Measurements from ENCODE around the gene ACACB. TPM values are rescaled to one million over a fixed set of nuclear protein-coding genes. Genes with fewer than 3 reads are reported as not detected.

ACACB gene
- total and polyA plus RNA-seq, 2 donors (not counting 3 experiments of a cell fraction or from before 2014, with no cell fraction given), result 1.3 to 5.7 TPM

- H3K9me1 ChIP-seq (replicated peaks; ENCODE audit: control insufficient read depth, extremely low read depth, insufficient read depth, low read length), result no peaks in the 10 kb centered on the region
- ChIA-PET CTCF (interaction anchor here (0.8 kb wide), 1 partner anchor 13 kb away, joined by 4 read pairs; no protein-coding TSS in a partner anchor), POLR2A (no interaction called here)
- H3K27me3 ChIP-seq (ENCODE audit: control insufficient read depth in 2 of 2, insufficient read depth in 2 of 2, low read length in 2 of 2), result no peaks in the 10 kb centered on the region
- no peaks in the 10 kb centered on the region for H3K79me2 ChIP-seq (ENCODE audit: control insufficient read depth, insufficient read depth, low read length)
- no peak overlapping the region for H3K9ac ChIP-seq (replicated peaks; ENCODE audit: extremely low read depth, insufficient read depth, low read length)
- TF ChIP-seq MYC (IDR thresholded peaks at IDR 0.05; ENCODE audit: low read depth, low read length), result no peak
- TF ChIP-seq GATA2 (IDR thresholded peaks at IDR 0.05; ENCODE audit: insufficient read depth, insufficient read length, low read depth, low read length), result no peak
- no peak for TF ChIP-seq FOS (IDR thresholded peaks at IDR 0.05; ENCODE audit: borderline replicate concordance, insufficient read depth, low read length)
- BruUV-seq (replicated peaks), result no TSS peak
- no peak overlapping the region for H3K27ac ChIP-seq (ENCODE audit: insufficient read depth, low read depth, low read length)
- no peaks in the 10 kb centered on the region for H4K20me1 ChIP-seq (replicated peaks; ENCODE audit: control insufficient read depth, extremely low read depth, insufficient read depth, low read length)
- no peak overlapping the region for H3K4me2 ChIP-seq (ENCODE audit: insufficient read depth, low read length)
- no peaks in the 10 kb centered on the region for H3K36me3 ChIP-seq (ENCODE audit: control insufficient read depth in 2 of 2, extremely low read depth in 1 of 2, insufficient read depth in 2 of 2, low read length in 2 of 2)
- FAIRE-seq, result no peak
- H3K4me3 ChIP-seq (replicated peaks in 1 of 3; ENCODE audit: insufficient read depth in 1 of 3, low read depth in 1 of 3, low read length in 3 of 3), result no peak overlapping the region
- no peak overlapping the region for H2AFZ ChIP-seq (ENCODE audit: low read depth, low read length)
- H3K9me3 ChIP-seq (replicated peaks; ENCODE audit: control insufficient read depth, insufficient read depth, low read length), result no peaks in the 10 kb centered on the region
- intact Hi-C loops (cut with micrococcal nuclease) (no loop called here), dilution Hi-C loops (cut with MboI; ENCODE audit: extremely low pct_ligation_motif_present, low sequenced_read_pairs) (no loop called here)
- no peaks in the 10 kb centered on the region for H3K4me1 ChIP-seq (ENCODE audit: control insufficient read depth, extremely low read depth, insufficient read depth, low read length)
- no peak for DNase-seq (ENCODE audit: low read depth, low spot score)
Observed at GRCh38 chr12:109124878-109125648, 8.7 kb downstream of the ACACB start.

- no peak for DNase-seq (ENCODE audit: low read depth, low spot score)
- Histone ChIP-seq H3K9ac (replicated peaks; ENCODE audit: extremely low read depth, insufficient read depth, low read length) (no peak overlapping the region), H3K36me3 (ENCODE audit: control insufficient read depth in 2 of 2, extremely low read depth in 1 of 2, insufficient read depth in 2 of 2, low read length in 2 of 2) (no peaks in the 10 kb centered on the region), H3K27ac (ENCODE audit: insufficient read depth, low read depth, low read length) (no peak overlapping the region), H3K27me3 (ENCODE audit: control insufficient read depth in 2 of 2, insufficient read depth in 2 of 2, low read length in 2 of 2) (no peaks in the 10 kb centered on the region), H3K79me2 (ENCODE audit: control insufficient read depth, insufficient read depth, low read length) (no peaks in the 10 kb centered on the region), H2AFZ (ENCODE audit: low read depth, low read length) (no peak overlapping the region), H4K20me1 (replicated peaks; ENCODE audit: control insufficient read depth, extremely low read depth, insufficient read depth, low read length) (no peaks in the 10 kb centered on the region), H3K9me1 (replicated peaks; ENCODE audit: control insufficient read depth, extremely low read depth, insufficient read depth, low read length) (no peaks in the 10 kb centered on the region), H3K4me2 (ENCODE audit: insufficient read depth, low read length) (no peak overlapping the region), H3K4me3 (replicated peaks in 1 of 3; ENCODE audit: insufficient read depth in 1 of 3, low read depth in 1 of 3, low read length in 3 of 3) (no peak overlapping the region), H3K4me1 (ENCODE audit: control insufficient read depth, extremely low read depth, insufficient read depth, low read length) (no peaks in the 10 kb centered on the region), H3K9me3 (replicated peaks; ENCODE audit: control insufficient read depth, insufficient read depth, low read length) (no peaks in the 10 kb centered on the region)
- TF ChIP-seq FOS (IDR thresholded peaks at IDR 0.05; ENCODE audit: borderline replicate concordance, insufficient read depth, low read length) (no peak), MAX (IDR thresholded peaks at IDR 0.05; ENCODE audit: insufficient read depth, insufficient read length) (no peak), POLR2A (IDR thresholded peaks at IDR 0.05; ENCODE audit: low read depth, low read length) (no peak), CTCF (IDR thresholded peaks at IDR 0.05; ENCODE audit: extremely low read depth in 1 of 2, insufficient read depth in 1 of 2, low read depth in 1 of 2, low read length in 2 of 2) (no peak), GATA2 (IDR thresholded peaks at IDR 0.05; ENCODE audit: insufficient read depth, insufficient read length, low read depth, low read length) (no peak), JUN (IDR thresholded peaks at IDR 0.05; ENCODE audit: borderline replicate concordance, insufficient read depth, insufficient read length, low read depth) (no peak), MYC (IDR thresholded peaks at IDR 0.05; ENCODE audit: low read depth, low read length) (no peak), EZH2 (IDR thresholded peaks at IDR 0.05; ENCODE audit: borderline replicate concordance, low read depth, low read length, severe bottlenecking) (no peak), POLR2AphosphoS5 (IDR thresholded peaks at IDR 0.05; ENCODE audit: insufficient read depth, low read depth, low read length) (no peak)
- intact Hi-C loops (cut with micrococcal nuclease) (no loop called here), dilution Hi-C loops (cut with MboI; ENCODE audit: extremely low pct_ligation_motif_present, low sequenced_read_pairs) (no loop called here)
- no TSS peak for BruUV-seq (replicated peaks)
- CTCF ChIA-PET, result no interaction called here
- POLR2A ChIA-PET, result no interaction called here
- no peak for FAIRE-seq
Observed at GRCh38 chr12:109125791-109126190, 9.4 kb downstream of the ACACB start.

Measured in endothelial cell of umbilical vein (primary cell).